Aorta (tissue), 5 donors: ENCODE results near the gene TAGLN3. TPM values are rescaled to one million over a fixed set of nuclear protein-coding genes. Genes with fewer than 3 reads are reported as not detected.

ENCODE experiments used
- ATAC-seq: fragments of 200-7000 bp; cut with Tn5 transposase; one replicate; pipeline ENCODE4 v1.9.1; 2022; ENCODE audit warnings: moderate library complexity; ENCODE audit not compliant: low FRiP score
- DNase-seq, 2 donors: peaks; one replicate each; pipeline ENCODE4 v3.0.0-alpha.2; 2020
- H3K27ac ChIP-seq, 2 donors: one replicate each; pipeline ENCODE4 v1.5.1; 2013; ENCODE audit warnings: low read length in 2 of 2, mild to moderate bottlenecking in 2 of 2, moderate library complexity in 2 of 2, control low read depth in 1 of 2, inconsistent platforms in 1 of 2, low read depth in 1 of 2
- H3K27me3 ChIP-seq, 2 donors: one replicate each; pipeline ENCODE4 v1.6.1; 2013; ENCODE audit warnings: control low read depth in 1 of 2, low read length in 1 of 2, mild to moderate bottlenecking in 1 of 2, moderate library complexity in 1 of 2; ENCODE audit not compliant: insufficient read depth in 2 of 2, control insufficient read depth in 1 of 2
- H3K36me3 ChIP-seq, 2 donors: one replicate each; pipeline ENCODE4 v1.6.1; 2013; ENCODE audit warnings: control low read depth in 1 of 2, low read length in 1 of 2, mild to moderate bottlenecking in 1 of 2; ENCODE audit not compliant: insufficient read depth in 2 of 2, control insufficient read depth in 1 of 2
- H3K4me1 ChIP-seq, 2 donors: one replicate each; pipeline ENCODE4 v1.6.1; 2013; ENCODE audit warnings: low read length in 2 of 2, control low read depth in 1 of 2, mild to moderate bottlenecking in 1 of 2, moderate library complexity in 1 of 2; ENCODE audit not compliant: insufficient read depth in 2 of 2, control insufficient read depth in 1 of 2
- H3K4me3 ChIP-seq, 2 donors: one replicate each; pipeline ENCODE4 v1.5.1; 2013; ENCODE audit warnings: low read length in 2 of 2, control low read depth in 1 of 2, mild to moderate bottlenecking in 1 of 2
- H3K9me3 ChIP-seq: one replicate; pipeline ENCODE4 v1.6.1; 2013; ENCODE audit warnings: mild to moderate bottlenecking, low read length; ENCODE audit not compliant: control insufficient read depth
- WGBS, 2 donors: extraction: QIAGEN DNeasy Blood & Tissue Kit; methylation state at CpG; one replicate each; pipeline ENCODE4 v1.1.7; 2013; 5-methylcytosine and 5-hydroxymethylcytosine counted together
- intact Hi-C, 2 donors: fragments of 100-400 bp; cut with DNase I; formaldehyde crosslinking; loops; one replicate each; pipeline versions ENCODE4 v1.14.2 to v1.15.0; 2022
- polyA plus RNA-seq, 2 donors: library from polyadenylated mRNA; stranded (reverse); fragments of 200-250 nt; gene quantifications; one replicate each; pipeline ENCODE4 v1.2.3, GENCODE V29; 2013
- total RNA-seq, 2 donors: library from RNA; stranded (reverse); fragmentation: NEBNext Ultra II Directional; extraction: Animal tissue kit (Norgen Biotek cat#: 25700); gene quantifications; one replicate each; pipeline ENCODE4 v1.2.1, GENCODE V29; 2021
- donor health status: healthy with polysubstance abuse.
- donor health status: Bipolar disorder and iron deficiency.
- donor health status: DM: no; HTN: no; CAD: no.
- donor health status: DM: no; HTN: no; CAD: no.
- donor health status: DM: yes; HTN: yes; CAD: no.

TAGLN3 gene
- total and polyA plus RNA-seq, 4 donors, result not detected

DNA sequence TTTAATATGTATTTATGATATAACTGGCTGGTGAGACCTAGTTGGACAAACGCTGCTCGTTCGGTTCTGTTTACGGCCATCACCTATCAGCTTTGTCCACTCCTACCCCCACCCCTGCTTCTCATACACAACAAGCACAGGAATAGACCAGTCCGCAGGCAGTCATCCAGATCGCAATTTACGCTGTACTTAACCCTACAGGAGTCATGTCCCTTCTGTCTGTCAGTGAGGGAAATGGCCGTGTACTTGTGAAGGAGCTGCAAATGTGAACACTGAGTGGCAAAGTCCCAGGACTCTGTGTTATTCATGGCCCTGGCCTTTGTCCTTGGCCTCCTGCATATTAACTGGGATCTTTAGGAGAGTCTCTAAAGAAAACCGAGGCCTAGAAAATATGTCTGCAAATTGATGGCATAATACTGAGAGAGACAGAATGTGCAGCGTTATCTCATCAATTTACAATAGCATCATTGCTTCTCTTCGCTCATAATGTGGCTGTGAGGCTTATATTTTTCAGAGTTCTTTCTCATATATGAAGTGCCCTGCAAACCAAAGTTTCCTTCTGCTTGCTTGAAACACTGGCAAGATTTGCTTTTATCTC, 27.1 kb upstream of the TAGLN3 start:
- intact Hi-C loops, result no loop called here
- ATAC-seq, result no peak
- no peak for DNase-seq
- peaks cover 0 to 2% of the 10 kb centered on the region in 2 donors for H3K4me1 ChIP-seq
- H3K27me3 ChIP-seq, result no peaks in the 10 kb centered on the region
- H3K9me3 ChIP-seq, result no peaks in the 10 kb centered on the region
- peaks cover 2 to 3% of the 10 kb centered on the region in 2 donors for H3K36me3 ChIP-seq
- no peak overlapping the region for H3K4me3 ChIP-seq
- H3K27ac ChIP-seq, result no peak overlapping the region
- WGBS, 2 donors, result 57 to 58% methylated on average over 11 of the region's 11 CpGs

DNA sequence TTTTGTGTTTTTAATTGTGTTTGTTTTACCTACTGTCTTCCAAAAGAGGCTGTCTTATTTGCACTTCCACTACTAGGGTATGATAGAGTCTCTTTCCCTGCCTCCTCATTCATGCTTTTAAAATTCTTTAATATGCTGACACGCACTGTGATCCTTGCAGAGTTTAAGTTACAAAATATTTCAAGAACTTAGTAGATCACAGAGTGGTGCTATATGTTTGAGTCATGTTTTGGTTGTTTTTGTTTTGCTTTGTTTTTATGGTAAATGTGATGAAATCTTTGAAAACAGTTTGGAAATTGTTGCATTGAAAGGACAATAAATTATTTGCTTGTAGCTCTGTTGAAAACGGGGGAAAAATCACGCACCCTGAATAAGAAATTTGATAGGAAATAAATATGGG, 25.8 kb upstream of the TAGLN3 start:
- Histone ChIP-seq H3K36me3 (peaks cover 2 to 3% of the 10 kb centered on the region in 2 donors), H3K27ac (no peak overlapping the region), H3K4me1 (peaks cover 0 to 2% of the 10 kb centered on the region in 2 donors), H3K4me3 (no peak overlapping the region), H3K9me3 (no peaks in the 10 kb centered on the region), H3K27me3 (no peaks in the 10 kb centered on the region)
- WGBS, 2 donors, result 54 to 94% methylated on average over 3 of the region's 3 CpGs
- ATAC-seq (no peak), DNase-seq (no peak)
- intact Hi-C loops, result no loop called here

DNA sequence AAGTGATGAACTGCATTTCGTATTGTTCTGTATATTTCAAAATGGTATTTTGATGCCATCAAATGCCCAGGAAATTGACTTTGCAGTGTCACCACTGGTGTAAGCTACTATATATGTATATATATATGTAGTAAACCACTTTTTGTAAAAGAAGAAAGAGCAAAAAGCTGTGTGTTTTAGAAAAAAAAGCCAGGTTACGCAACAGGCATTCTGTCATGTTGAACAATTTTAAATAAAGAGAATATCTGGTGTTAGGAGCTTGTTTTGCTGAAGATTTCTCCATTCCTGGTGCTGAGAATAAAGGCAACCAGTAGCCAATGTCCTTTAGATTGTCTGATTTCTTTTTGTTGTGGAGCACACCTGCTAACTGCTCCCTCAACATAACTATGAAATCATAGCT, 23.6 kb upstream of the TAGLN3 start:
- no peak for ATAC-seq
- intact Hi-C loops, result no loop called here
- Histone ChIP-seq H3K4me3 (no peak overlapping the region), H3K9me3 (no peaks in the 10 kb centered on the region), H3K27me3 (no peaks in the 10 kb centered on the region), H3K4me1 (no peaks in the 10 kb centered on the region), H3K27ac (no peak overlapping the region), H3K36me3 (no peaks in the 10 kb centered on the region)
- WGBS, 2 donors, result 78 to 99% methylated on average over 2 of the region's 2 CpGs
- no peak for DNase-seq

DNA sequence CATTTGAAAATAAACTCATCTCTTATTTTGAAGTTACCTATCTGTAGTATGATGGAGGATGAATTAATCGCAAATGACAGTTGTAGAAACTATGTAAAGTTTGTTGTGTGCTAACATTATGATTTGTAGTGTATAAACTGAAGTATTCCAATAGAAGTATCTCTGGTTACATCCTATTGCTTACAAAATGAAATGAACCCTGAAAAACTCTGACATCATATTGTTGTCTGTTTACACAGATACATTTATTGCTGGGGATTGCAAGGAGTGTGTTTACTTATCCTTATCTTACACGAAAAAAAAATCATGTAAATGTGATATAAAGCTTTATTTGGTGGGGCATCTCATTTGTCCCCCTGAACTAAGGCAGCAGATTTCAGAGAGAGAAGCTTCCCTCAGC, 22.5 kb upstream of the TAGLN3 start:
- intact Hi-C loops, result no loop called here
- DNase-seq, result no peak
- H3K27ac ChIP-seq, result no peak overlapping the region
- H3K27me3 ChIP-seq, result no peaks in the 10 kb centered on the region
- no peaks in the 10 kb centered on the region for H3K4me1 ChIP-seq
- no peaks in the 10 kb centered on the region for H3K9me3 ChIP-seq
- ATAC-seq, result no peak
- no peak overlapping the region for H3K4me3 ChIP-seq
- 67 to 70% methylated on average over 2 of the region's 2 CpGs for WGBS, 2 donors
- no peaks in the 10 kb centered on the region for H3K36me3 ChIP-seq

DNA sequence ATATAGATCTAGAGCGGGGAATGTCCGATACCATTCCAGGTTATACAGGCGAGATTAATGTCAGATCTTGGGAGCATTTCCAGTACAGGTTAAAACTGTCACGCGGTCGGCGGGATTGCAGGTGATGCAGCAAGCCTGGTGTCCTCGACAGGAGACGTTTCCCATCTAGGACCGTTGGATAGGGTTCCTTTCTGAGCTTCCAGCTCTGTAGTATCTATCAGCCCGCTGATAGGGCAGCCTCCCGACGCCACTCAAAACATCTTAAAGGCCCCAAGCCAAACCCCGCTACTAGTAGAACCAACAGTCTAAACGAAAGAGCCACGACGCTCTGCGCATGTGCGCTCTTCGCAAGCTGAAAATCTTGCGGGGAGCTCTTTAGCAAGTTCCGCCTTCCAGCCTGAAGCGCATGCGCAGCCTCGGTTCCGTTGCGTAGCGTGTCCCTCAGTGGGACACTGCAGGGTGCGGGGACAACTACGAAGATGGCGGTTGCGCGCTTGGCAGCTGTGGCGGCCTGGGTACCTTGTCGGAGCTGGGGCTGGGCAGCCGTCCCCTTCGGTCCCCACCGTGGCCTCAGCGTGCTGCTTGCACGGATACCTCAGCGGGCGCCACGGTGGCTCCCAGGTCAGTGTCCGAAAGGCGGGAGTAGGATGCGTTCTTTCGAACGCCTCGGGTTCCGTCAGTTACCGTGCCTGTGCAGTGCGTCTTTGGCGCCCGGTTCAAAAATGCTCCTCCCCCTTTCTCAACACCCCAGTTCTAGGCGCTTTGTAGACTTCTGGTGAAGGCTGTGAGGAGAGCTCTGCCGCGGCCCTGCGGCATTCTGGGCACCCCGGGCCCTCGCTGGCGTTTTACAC, 19.9 kb upstream of the TAGLN3 start, which contains the start of gene ABHD10:
Gene ABHD10, plus strand, starts transcription at position 444 of the 851 bp plus-strand sequence. Its CDS starts 36 bp downstream, at position 480.
- Histone ChIP-seq H3K27ac (peak within 1 kb of the TSS in 1 of 2 donors; percentile 83), H3K36me3 (no peaks in the 10 kb centered on the region), H3K4me1 (peaks cover 0 to 3% of the 10 kb centered on the region in 2 donors), H3K9me3 (no peaks in the 10 kb centered on the region), H3K4me3 (peak within 1 kb of the TSS; percentile 80 to 88), H3K27me3 (no peaks in the 10 kb centered on the region)
- intact Hi-C loops, result no loop called here
- DNase-seq, result peak; percentile 99 to 100
- WGBS, 2 donors, result 1% methylated on average over 61 of the region's 61 CpGs
- ATAC-seq, result peak; percentile 97

DNA sequence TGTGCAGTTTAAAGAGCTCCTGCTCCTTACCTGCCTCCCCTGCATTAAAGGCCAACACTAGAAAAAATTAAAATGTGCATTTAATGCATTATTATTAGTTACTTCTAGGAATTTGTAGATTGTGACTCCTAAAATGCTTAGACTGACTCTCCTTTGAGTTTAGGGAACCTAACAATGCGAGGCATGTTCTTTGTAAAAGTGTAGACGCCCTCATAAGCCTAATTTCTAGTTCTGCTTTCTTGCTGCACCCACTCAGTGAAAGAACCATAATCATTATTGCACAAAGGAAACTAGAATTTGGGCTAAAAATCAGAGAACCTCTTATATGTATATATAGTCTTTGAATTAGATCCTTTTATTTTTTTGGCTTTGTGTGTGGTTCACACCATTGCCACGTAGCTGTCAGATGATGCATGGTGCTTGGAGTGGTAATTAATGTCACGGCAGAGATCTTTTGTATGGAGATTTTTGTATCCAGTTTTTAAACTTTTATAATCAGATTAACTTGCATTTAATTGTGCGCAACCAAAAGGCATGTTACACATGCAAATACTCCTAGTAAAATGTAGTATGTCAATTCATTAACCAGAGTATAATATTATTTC, 19.2 kb upstream of the TAGLN3 start:
- Histone ChIP-seq H3K4me3 (peak overlapping the region; percentile 80 to 88), H3K27ac (peak overlapping the region in 1 of 2 donors; percentile 83), H3K27me3 (no peaks in the 10 kb centered on the region), H3K9me3 (no peaks in the 10 kb centered on the region), H3K36me3 (no peaks in the 10 kb centered on the region), H3K4me1 (peaks cover 0 to 3% of the 10 kb centered on the region in 2 donors)
- no peak for DNase-seq
- WGBS, 2 donors, result 18% methylated on average over 5 of the region's 5 CpGs
- intact Hi-C loops, result no loop called here
- ATAC-seq, result peak; percentile 48

DNA sequence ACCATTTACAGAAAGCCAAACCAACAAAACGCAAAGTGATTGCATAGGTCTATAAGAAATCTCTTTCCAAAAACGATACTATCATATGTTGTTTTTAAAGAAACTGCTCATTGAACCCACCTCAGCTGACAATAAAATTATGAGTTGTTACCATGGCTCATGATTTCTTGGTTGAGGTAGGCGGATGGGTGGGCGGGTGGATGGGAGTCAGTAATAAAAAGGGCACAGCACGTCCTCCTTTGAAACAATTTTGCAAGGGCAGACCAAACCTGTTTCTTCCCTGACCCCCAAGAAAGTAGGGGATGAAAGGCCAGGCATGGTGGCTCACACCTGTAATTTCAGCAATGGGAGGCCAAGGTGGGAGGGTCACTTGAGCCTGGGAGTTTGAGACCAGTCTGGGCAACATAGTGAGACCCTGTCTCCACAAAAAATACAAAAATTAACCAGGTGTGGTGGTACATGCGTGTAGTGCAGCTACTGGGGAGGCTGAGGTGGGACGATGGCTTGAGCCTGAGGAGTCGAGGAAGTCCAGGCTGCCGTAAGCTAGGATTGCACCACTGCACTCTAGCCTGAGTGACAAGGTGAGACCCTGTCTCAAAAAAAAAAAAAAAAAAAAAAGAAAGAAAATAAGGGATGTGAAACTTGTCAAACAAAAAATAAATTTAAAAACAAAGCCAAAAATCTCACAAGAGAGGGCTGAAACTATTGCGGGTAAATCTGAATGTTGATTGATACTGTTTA, 17.8 kb upstream of the TAGLN3 start:
- intact Hi-C loops, result no loop called here
- WGBS, 2 donors, result 80 to 81% methylated on average over 10 of the region's 10 CpGs
- Histone ChIP-seq H3K9me3 (no peaks in the 10 kb centered on the region), H3K27ac (no peak overlapping the region), H3K4me3 (no peak overlapping the region), H3K4me1 (peaks cover 0 to 3% of the 10 kb centered on the region in 2 donors), H3K36me3 (no peaks in the 10 kb centered on the region), H3K27me3 (no peaks in the 10 kb centered on the region)
- no peak for DNase-seq
- no peak for ATAC-seq

DNA sequence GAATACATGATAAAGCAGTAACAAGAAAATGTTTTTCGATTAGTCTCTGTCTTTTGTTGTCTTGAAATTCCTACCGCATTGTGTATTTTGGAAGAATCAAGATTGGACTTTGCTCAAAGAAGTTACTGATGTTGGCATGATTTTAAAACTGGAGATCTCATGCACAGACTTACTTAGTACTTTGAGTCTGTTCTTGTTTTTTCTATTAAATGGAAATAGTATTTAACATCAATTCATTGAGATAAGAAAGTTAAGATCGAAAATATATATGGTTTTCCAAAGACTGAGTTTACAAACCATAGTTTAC, 17.3 kb upstream of the TAGLN3 start:
- Histone ChIP-seq H3K36me3 (no peaks in the 10 kb centered on the region), H3K4me3 (no peak overlapping the region), H3K9me3 (no peaks in the 10 kb centered on the region), H3K4me1 (peaks cover 0 to 3% of the 10 kb centered on the region in 2 donors), H3K27me3 (no peaks in the 10 kb centered on the region), H3K27ac (no peak overlapping the region)
- ATAC-seq, result no peak
- DNase-seq, result no peak
- intact Hi-C loops, result no loop called here
- WGBS, 2 donors, result 6 to 8% methylated on average over 3 of the region's 3 CpGs
